Keratinocyte (primary cell): ENCODE results near the gene MYCBPAP. TPM values are rescaled to one million over a fixed set of nuclear protein-coding genes. Genes with fewer than 3 reads are reported as not detected.

ENCODE experiments used
- DNase-seq: peaks from one replicate; pipeline ENCODE4 v3.0.0-alpha.2; 2011; ENCODE audit warnings: low read depth, missing footprints, low spot score
- FAIRE-seq: peaks from 2 replicates; lab custom pipeline; 2011; peaks lifted over from hg19 to GRCh38; lab: Jason Lieb, UNC
- H2AFZ ChIP-seq: 2 replicates; pipeline ENCODE4 v1.6.0; 2012; ENCODE audit warnings: low read length, control low read depth, inconsistent platforms; ENCODE audit not compliant: control insufficient read depth
- H3K27ac ChIP-seq: 2 replicates; pipeline ENCODE4 v1.5.1; 2011; ENCODE audit warnings: low read length; ENCODE audit not compliant: control insufficient read depth, insufficient read depth
- H3K27me3 ChIP-seq: 3 replicates; pipeline ENCODE4 v1.6.0; 2011; ENCODE audit warnings: low read length; ENCODE audit not compliant: control insufficient read depth, insufficient read depth; ENCODE audit errors: extremely low read depth
- H3K36me3 ChIP-seq, 2 experiments: 2 replicates in 1 of 2; 3 replicates in 1 of 2; pipeline ENCODE4 v1.5.1; 2011; ENCODE audit warnings: low read length in 2 of 2, mild to moderate bottlenecking in 1 of 2; ENCODE audit not compliant: control insufficient read depth in 2 of 2, insufficient read depth in 2 of 2; ENCODE audit errors: extremely low read depth in 1 of 2
- H3K4me1 ChIP-seq: 3 replicates; pipeline ENCODE4 v1.5.1; 2011; ENCODE audit warnings: low read length; ENCODE audit not compliant: control insufficient read depth, insufficient read depth; ENCODE audit errors: extremely low read depth
- H3K4me2 ChIP-seq: 3 replicates; pipeline ENCODE4 v1.6.0; 2011; ENCODE audit warnings: low read depth, low read length; ENCODE audit not compliant: control insufficient read depth, insufficient read depth; ENCODE audit errors: extremely low read depth
- H3K4me3 ChIP-seq, 3 experiments: fragments of 200-600 bp in 1 of 3; sonication (generic) in 1 of 3; 2 replicates in 2 of 3; 3 replicates in 1 of 3; pipeline ENCODE4 v1.5.1; 2011 to 2016; ENCODE audit warnings: low read length in 3 of 3, mild to moderate bottlenecking in 3 of 3, control low read depth in 2 of 3, inconsistent platforms in 1 of 3, low read depth in 1 of 3, mixed read lengths in 1 of 3, mixed run types in 1 of 3, moderate library complexity in 1 of 3; ENCODE audit not compliant: control insufficient read depth in 2 of 3, insufficient read depth in 2 of 3; ENCODE audit errors: extremely low read depth in 1 of 3
- H3K79me2 ChIP-seq: 2 replicates; pipeline ENCODE4 v1.6.0; 2012; ENCODE audit warnings: low read length; ENCODE audit not compliant: control insufficient read depth, insufficient read depth
- H3K9ac ChIP-seq: 3 replicates; pipeline ENCODE4 v1.6.0; 2011; ENCODE audit warnings: low read length; ENCODE audit not compliant: control insufficient read depth, insufficient read depth; ENCODE audit errors: extremely low read depth
- H3K9me1 ChIP-seq: 3 replicates; pipeline ENCODE4 v1.6.0; 2011; ENCODE audit warnings: low read length; ENCODE audit not compliant: control insufficient read depth, insufficient read depth; ENCODE audit errors: extremely low read depth
- H3K9me3 ChIP-seq: 2 replicates; pipeline ENCODE4 v1.5.1; 2012; ENCODE audit warnings: low read depth, low read length; ENCODE audit not compliant: control insufficient read depth
- H4K20me1 ChIP-seq: 3 replicates; pipeline ENCODE4 v1.6.0; 2011; ENCODE audit warnings: low read length; ENCODE audit not compliant: control insufficient read depth, insufficient read depth; ENCODE audit errors: extremely low read depth
- EZH2 ChIP-seq: IDR thresholded peaks from one replicate; pipeline ENCODE4 v1.6.1; 2012; ENCODE audit warnings: inconsistent platforms, mild to moderate bottlenecking, low read length, moderate library complexity
- dilution Hi-C: fragments of 300-500 bp; cut with MboI; formaldehyde crosslinking; loops from one replicate; pipeline ENCODE4 v1.7.0; 2020; ENCODE audit warnings: low sequenced_read_pairs; ENCODE audit not compliant: extremely low pct_ligation_motif_present
- polyA plus RNA-seq, 5 experiments: library from polyadenylated mRNA; depleted of rRNA in 3 of 5; stranded (reverse) in 3 of 5; stranded (forward) in 1 of 5; unstranded in 1 of 5; fragments of >200 nt; gene quantifications; 1 replicate in 1 of 5; 2 replicates in 3 of 5; 3 replicates in 1 of 5; pipeline versions ENCODE4 v1.2.1 to v1.2.3, GENCODE V29; 2011 to 2012; ENCODE audit warnings: missing spikeins in 2 of 5, low read depth in 1 of 5, low replicate concordance in 1 of 5
- TF ChIP-seq, protein P1 (sequence below), 3 experiments: IDR thresholded peaks in 1 of 3; conservative IDR thresholded peaks in 1 of 3; optimal IDR thresholded peaks in 1 of 3; 2 replicates in 2 of 3; 3 replicates in 1 of 3; pipeline versions ENCODE3 to v1.5.1; 2011; ENCODE audit warnings: low read length in 3 of 3, mild to moderate bottlenecking in 3 of 3, moderate library complexity in 2 of 3, control low read depth in 1 of 3, inconsistent platforms in 1 of 3; ENCODE audit not compliant: insufficient read depth in 2 of 3; ENCODE audit errors: extremely low read depth in 1 of 3

The MYCBPAP gene
- polyA plus RNA-seq, 1 donor (not counting 4 experiments of a cell fraction or from before 2014, with no cell fraction given) = 9.5 TPM

DNA sequence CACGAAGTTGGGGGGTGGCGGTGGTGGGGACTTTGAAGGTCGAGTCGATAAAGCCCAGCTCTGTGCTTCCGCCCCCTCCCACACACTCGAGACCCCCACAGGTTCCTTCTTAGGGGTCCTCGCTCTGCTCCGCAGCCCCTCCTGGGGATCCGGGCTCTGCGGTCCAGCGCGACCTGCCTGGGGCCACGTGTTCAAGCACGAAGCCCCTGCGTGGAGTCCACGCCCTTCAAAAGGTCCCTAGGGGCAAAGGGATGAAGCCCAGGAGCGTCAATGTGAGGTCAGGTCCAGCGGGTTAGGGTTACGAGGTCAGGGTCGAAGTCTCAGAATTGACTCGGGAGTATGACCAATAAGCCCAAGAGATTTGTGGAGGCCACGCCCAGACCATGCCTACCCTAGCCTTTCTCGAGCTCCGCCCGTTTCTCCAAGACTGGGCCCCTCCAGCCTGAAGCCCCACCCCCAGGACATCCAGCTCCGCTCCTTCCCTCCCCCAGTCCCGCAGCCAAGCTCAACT is 51.5 kb downstream of the MYCBPAP start:
- Histone ChIP-seq H4K20me1 (peaks cover 2% of the 10 kb centered on the region), H3K9me1 (no peaks in the 10 kb centered on the region), H3K4me1 (peaks cover 13% of the 10 kb centered on the region), H3K9me3 (no peaks in the 10 kb centered on the region), H3K79me2 (no peaks in the 10 kb centered on the region), H3K4me2 (peak overlapping the region; percentile 76), H3K27me3 (peaks cover 59% of the 10 kb centered on the region), H3K36me3 (peaks cover 0 to 9% of the 10 kb centered on the region in 2 experiments), H3K4me3 (peak overlapping the region; percentile 38 to 60 (median 47)), H2AFZ (peak overlapping the region; percentile 23), H3K27ac (no peak overlapping the region), H3K9ac (no peak overlapping the region)
- FAIRE-seq = no peak
- dilution Hi-C loops = no loop called here
- DNase-seq = no peak
- peak; percentile 71 for TF ChIP-seq EZH2
- TF ChIP-seq, protein P1, sequence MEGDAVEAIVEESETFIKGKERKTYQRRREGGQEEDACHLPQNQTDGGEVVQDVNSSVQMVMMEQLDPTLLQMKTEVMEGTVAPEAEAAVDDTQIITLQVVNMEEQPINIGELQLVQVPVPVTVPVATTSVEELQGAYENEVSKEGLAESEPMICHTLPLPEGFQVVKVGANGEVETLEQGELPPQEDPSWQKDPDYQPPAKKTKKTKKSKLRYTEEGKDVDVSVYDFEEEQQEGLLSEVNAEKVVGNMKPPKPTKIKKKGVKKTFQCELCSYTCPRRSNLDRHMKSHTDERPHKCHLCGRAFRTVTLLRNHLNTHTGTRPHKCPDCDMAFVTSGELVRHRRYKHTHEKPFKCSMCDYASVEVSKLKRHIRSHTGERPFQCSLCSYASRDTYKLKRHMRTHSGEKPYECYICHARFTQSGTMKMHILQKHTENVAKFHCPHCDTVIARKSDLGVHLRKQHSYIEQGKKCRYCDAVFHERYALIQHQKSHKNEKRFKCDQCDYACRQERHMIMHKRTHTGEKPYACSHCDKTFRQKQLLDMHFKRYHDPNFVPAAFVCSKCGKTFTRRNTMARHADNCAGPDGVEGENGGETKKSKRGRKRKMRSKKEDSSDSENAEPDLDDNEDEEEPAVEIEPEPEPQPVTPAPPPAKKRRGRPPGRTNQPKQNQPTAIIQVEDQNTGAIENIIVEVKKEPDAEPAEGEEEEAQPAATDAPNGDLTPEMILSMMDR (optimal IDR thresholded peaks at IDR 0.05 in 1 of 3, IDR thresholded peaks at IDR 0.05 in 1 of 3, conservative IDR thresholded peaks at IDR 0.05 in 1 of 3; ENCODE audit: extremely low read depth in 1 of 3, insufficient read depth in 2 of 3, low read length in 3 of 3) = no peak

DNA sequence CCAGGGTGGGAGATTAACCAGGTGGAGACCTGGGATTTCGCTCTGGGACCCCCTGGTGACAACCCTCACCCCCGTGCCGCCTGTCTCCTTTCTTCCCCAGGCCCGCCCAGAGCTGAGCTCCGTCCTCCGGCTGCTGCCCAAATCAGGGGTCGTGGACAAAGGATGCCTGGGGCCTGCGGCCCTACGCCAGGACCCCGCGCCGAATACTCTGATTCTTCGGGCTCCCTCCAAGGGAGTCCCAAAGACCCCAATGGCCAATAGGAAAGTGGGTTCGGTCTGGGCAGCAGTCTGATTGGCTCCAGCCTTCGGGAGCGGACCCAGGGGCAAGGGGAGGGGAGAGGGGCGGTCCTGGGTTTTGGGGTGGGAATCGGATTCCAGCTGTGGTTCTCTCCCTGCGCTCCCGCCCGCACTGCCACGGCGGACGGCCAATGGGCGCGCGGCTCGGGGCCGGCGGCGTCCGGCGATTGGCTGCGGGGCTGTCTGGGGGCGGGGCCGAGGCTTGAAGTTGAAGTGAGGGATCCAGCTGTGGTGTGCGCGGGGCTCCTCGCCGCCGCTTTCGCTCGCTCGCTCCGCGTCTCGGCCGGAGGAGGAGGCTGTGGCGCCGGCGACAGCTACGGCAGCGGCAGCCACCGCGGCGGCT is 52.1 kb downstream of the MYCBPAP start, which contains the start of gene CACNA1G:
CACNA1G (plus strand) TSS at position 531 of the 640 bp plus-strand sequence. CDS start 745 bp downstream, outside the sequence.
- dilution Hi-C loops = no loop called here
- peaks cover 61% of the 10 kb centered on the region for H3K27me3 ChIP-seq

More for the DNA sequence above, 52.1 kb downstream of the MYCBPAP start, which contains the start of gene CACNA1G:
- no peak within 1 kb of the TSS for H3K27ac ChIP-seq
- peaks cover 13% of the 10 kb centered on the region for H3K4me1 ChIP-seq
- DNase-seq = peak; percentile 38
- H3K79me2 ChIP-seq = no peaks in the 10 kb centered on the region
- H3K9me1 ChIP-seq = no peaks in the 10 kb centered on the region
- H4K20me1 ChIP-seq = peaks cover 2% of the 10 kb centered on the region
- H3K4me2 ChIP-seq = peak within 1 kb of the TSS; percentile 76
- H3K9me3 ChIP-seq = no peaks in the 10 kb centered on the region
- TF ChIP-seq, protein P1 (optimal IDR thresholded peaks at IDR 0.05 in 1 of 3, IDR thresholded peaks at IDR 0.05 in 1 of 3, conservative IDR thresholded peaks at IDR 0.05 in 1 of 3; ENCODE audit: extremely low read depth in 1 of 3, insufficient read depth in 2 of 3, low read length in 3 of 3) = no peak
- TF ChIP-seq EZH2 = no peak
- H3K4me3 ChIP-seq = peak within 1 kb of the TSS; percentile 38 to 60 (median 47)
- peaks cover 0 to 8% of the 10 kb centered on the region in 2 experiments for H3K36me3 ChIP-seq
- FAIRE-seq = no peak
- H3K9ac ChIP-seq = no peak within 1 kb of the TSS
- H2AFZ ChIP-seq = peak within 1 kb of the TSS; percentile 23
